ENCODE data around the gene KCNMB1.

DNA sequence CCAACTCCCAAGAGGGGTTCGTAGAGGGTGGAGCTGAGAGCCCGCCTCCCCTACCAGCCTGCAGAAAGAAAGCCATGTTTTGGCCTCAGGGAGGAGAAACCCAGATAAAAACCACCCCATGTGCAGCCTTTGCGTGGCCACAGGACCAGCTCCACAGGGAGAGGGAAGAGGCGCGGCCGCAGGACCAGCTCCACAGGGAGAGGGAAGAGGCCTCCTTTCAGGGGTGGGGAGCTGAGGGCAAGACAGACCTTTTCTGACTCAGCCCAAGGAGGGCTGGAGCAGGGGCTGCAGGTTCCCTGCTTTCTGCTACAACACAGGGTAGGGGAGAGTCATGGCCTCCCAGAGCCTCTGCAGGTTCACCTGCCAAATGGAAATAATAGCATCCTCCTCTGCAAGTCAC lies 37.6 kb upstream of the KCNMB1 start:
- TF ChIP-seq, protein P1, sequence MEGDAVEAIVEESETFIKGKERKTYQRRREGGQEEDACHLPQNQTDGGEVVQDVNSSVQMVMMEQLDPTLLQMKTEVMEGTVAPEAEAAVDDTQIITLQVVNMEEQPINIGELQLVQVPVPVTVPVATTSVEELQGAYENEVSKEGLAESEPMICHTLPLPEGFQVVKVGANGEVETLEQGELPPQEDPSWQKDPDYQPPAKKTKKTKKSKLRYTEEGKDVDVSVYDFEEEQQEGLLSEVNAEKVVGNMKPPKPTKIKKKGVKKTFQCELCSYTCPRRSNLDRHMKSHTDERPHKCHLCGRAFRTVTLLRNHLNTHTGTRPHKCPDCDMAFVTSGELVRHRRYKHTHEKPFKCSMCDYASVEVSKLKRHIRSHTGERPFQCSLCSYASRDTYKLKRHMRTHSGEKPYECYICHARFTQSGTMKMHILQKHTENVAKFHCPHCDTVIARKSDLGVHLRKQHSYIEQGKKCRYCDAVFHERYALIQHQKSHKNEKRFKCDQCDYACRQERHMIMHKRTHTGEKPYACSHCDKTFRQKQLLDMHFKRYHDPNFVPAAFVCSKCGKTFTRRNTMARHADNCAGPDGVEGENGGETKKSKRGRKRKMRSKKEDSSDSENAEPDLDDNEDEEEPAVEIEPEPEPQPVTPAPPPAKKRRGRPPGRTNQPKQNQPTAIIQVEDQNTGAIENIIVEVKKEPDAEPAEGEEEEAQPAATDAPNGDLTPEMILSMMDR (conservative IDR thresholded peaks at IDR 0.05; ENCODE audit: low read length) = no peak
- TF ChIP-seq EZH2phosphoT487 (IDR thresholded peaks at IDR 0.05; ENCODE audit: borderline replicate concordance) = no peak

Data from Loucy (cell line).